K562 (cell line): ENCODE results near the gene NUP153. TPM values are rescaled to one million over a fixed set of nuclear protein-coding genes. Genes with fewer than 3 reads are reported as not detected.

Experiments
- ADNP ChIP-seq: fragments of 200-800 bp; sonication (Bioruptor generic); IDR thresholded peaks from 2 replicates; pipeline ENCODE4 v1.6.1; 2016; ENCODE audit warnings: missing genetic modification characterization, missing compliant biosample characterization
- CSDE1 ChIP-seq, 2 experiments: fragments of 450-650 bp; IDR thresholded peaks; 2 replicates each; pipeline ENCODE4 v1.6.1; 2016; ENCODE audit warnings: mild to moderate bottlenecking in 1 of 2
- FOXA1 ChIP-seq: fragments of 450-650 bp; IDR thresholded peaks from 2 replicates; pipeline ENCODE4 v1.6.1; 2016; ENCODE audit warnings: mild to moderate bottlenecking, borderline replicate concordance
- KLF16 ChIP-seq: IDR thresholded peaks from 2 replicates; pipeline ENCODE4 v1.6.1; 2016; ENCODE audit warnings: antibody characterized with exemption
- NR3C1 ChIP-seq: sonication (generic); formaldehyde crosslinking; IDR thresholded peaks from 2 replicates; pipeline ENCODE4 v1.8.1; 2022; ENCODE audit warnings: missing genetic modification reagents
- OTX1 ChIP-seq: fragments of 450-650 bp; formaldehyde crosslinking; IDR thresholded peaks from 2 replicates; pipeline ENCODE4 v1.4.0; 2022; ENCODE audit warnings: mild to moderate bottlenecking
- RBM39 ChIP-seq: fragments of 200-400 bp; formaldehyde crosslinking; optimal IDR thresholded peaks from 2 replicates; pipeline ENCODE3; 2018; ENCODE audit warnings: low read depth, low read length
- SRSF7 ChIP-seq: fragments of 200-400 bp; formaldehyde crosslinking; optimal IDR thresholded peaks from 2 replicates; pipeline ENCODE3; 2017; ENCODE audit warnings: mild to moderate bottlenecking, low read depth, low read length
- ZNF436 ChIP-seq: fragments of 250-450, 450-650 bp; sonication (Bioruptor Pico); formaldehyde crosslinking; IDR thresholded peaks from 2 replicates; pipeline ENCODE4 v1.7.0; 2020; ENCODE audit warnings: mild to moderate bottlenecking
- ZNF696 ChIP-seq: fragments of 250-450 bp; sonication (Bioruptor Pico); conservative IDR thresholded peaks from 2 replicates; pipeline ENCODE4 v1.4.0; 2020; ENCODE audit warnings: mild to moderate bottlenecking, moderate library complexity
- ZNF785 ChIP-seq: fragments of 250-450 bp; sonication (Bioruptor Pico); IDR thresholded peaks from 2 replicates; pipeline ENCODE4 v1.4.0; 2020; ENCODE audit warnings: mild to moderate bottlenecking
- polyA plus RNA-seq, 8 experiments: library from polyadenylated mRNA; depleted of rRNA in 4 of 8; stranded (reverse) in 5 of 8; unstranded in 3 of 8; fragments of >200 nt; fragmentation: Nextera tagmentation in 2 of 8; fragmentation: Illumina TruSeq in 1 of 8; extraction: Ambion mirVana in 2 of 8; extraction: Trizol in 1 of 8; gene quantifications; 2 replicates each; pipeline versions ENCODE4 v1.2.1 to v1.2.3, GENCODE V29; 2011 to 2014; ENCODE audit warnings: inconsistent platforms in 1 of 8, missing spikeins in 1 of 8
- total RNA-seq, 7 experiments: library from RNA; depleted of rRNA in 6 of 7; stranded (reverse); fragments of >200 nt in 6 of 7; fragmentation: Illumina TruSeq in 2 of 7; extraction: Trizol in 2 of 7; gene quantifications; 2 replicates each; pipeline versions ENCODE4 v1.2.1 to v1.2.3, GENCODE V29; 2011 to 2021; ENCODE audit warnings: low replicate concordance in 1 of 7
- TF ChIP-seq, protein P1 (sequence below): fragments of 250-450 bp; sonication (Bioruptor Pico); IDR thresholded peaks from 2 replicates; pipeline ENCODE4 v1.4.0; 2020
- TF ChIP-seq, protein P2 (sequence below): sonication (generic); formaldehyde crosslinking; IDR thresholded peaks from 2 replicates; pipeline ENCODE4 v1.8.0; 2022; ENCODE audit warnings: missing genetic modification reagents, mild to moderate bottlenecking, moderate library complexity, borderline replicate concordance
- TF ChIP-seq, protein P3 (sequence below): sonication (generic); formaldehyde crosslinking; IDR thresholded peaks from 2 replicates; pipeline ENCODE4 v1.8.1; 2023; ENCODE audit warnings: missing genetic modification reagents, mild to moderate bottlenecking, borderline replicate concordance

NUP153 gene
- total and polyA plus RNA-seq, 9 of the 15 experiments (the other 6 are each of a cell fraction or from before 2014, with no cell fraction given): 21.9 to 110 (median 84.8) TPM

DNA sequence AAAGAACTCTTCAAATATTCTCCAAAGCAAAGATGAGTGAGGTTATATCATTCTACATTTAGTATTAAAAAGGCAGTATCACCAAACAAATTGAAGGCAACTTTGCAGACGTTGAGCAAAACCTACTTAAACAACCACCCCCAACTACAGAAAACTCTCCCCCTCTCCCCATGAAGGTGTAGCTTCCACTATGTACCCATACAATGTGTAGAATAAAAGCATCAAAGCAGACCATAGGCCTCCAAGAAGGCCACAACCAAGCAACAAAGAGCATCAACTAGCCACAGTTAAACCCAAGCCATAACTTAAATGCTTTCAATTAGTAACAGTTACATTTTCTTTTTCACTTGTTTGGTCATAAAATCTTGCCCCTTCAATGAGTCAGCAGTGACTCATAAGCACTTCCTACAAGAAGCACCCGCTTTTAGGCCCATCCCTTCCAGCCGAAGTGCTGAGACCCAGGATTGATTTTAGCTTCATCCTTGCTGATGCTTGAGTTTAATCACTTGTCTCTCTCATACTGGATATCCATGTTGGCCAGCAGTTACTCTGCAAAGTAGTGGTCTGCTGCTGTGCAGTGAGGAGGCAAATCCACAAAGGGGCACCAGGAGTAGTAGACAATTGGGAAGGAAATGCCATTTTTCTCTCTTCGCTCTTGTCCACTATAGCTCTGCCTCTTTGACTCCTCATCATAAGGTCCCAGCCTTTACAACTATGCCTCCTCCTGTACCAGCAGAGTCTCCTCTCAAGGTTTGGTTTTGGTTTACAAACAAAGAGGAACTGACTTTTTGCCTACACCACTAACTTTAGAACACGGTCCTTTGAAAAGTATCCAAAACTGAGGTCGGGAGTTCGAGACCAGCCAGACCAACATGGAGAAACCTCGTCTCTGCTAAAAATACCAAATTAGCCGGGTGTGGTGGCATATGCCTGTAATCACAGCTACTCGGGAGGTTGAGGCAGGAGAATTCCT lies 8.4 kb upstream of the NUP153 start (continued):
- TF ChIP-seq CSDE1 (IDR thresholded peaks at IDR 0.05) (no peak), NR3C1 (CRISPR knock-in tag) (no peak), ADNP (tag) (peak; percentile 71; the same call in 1 of the 2 replicates), ZNF785 (no peak), ZNF436 (CRISPR knock-in tag) (no peak), OTX1 (no peak), KLF16 (no peak), RBM39 (no peak), SRSF7 (no peak), FOXA1 (no peak), ZNF696 (CRISPR knock-in tag) (no peak)
- TF ChIP-seq, protein P1, sequence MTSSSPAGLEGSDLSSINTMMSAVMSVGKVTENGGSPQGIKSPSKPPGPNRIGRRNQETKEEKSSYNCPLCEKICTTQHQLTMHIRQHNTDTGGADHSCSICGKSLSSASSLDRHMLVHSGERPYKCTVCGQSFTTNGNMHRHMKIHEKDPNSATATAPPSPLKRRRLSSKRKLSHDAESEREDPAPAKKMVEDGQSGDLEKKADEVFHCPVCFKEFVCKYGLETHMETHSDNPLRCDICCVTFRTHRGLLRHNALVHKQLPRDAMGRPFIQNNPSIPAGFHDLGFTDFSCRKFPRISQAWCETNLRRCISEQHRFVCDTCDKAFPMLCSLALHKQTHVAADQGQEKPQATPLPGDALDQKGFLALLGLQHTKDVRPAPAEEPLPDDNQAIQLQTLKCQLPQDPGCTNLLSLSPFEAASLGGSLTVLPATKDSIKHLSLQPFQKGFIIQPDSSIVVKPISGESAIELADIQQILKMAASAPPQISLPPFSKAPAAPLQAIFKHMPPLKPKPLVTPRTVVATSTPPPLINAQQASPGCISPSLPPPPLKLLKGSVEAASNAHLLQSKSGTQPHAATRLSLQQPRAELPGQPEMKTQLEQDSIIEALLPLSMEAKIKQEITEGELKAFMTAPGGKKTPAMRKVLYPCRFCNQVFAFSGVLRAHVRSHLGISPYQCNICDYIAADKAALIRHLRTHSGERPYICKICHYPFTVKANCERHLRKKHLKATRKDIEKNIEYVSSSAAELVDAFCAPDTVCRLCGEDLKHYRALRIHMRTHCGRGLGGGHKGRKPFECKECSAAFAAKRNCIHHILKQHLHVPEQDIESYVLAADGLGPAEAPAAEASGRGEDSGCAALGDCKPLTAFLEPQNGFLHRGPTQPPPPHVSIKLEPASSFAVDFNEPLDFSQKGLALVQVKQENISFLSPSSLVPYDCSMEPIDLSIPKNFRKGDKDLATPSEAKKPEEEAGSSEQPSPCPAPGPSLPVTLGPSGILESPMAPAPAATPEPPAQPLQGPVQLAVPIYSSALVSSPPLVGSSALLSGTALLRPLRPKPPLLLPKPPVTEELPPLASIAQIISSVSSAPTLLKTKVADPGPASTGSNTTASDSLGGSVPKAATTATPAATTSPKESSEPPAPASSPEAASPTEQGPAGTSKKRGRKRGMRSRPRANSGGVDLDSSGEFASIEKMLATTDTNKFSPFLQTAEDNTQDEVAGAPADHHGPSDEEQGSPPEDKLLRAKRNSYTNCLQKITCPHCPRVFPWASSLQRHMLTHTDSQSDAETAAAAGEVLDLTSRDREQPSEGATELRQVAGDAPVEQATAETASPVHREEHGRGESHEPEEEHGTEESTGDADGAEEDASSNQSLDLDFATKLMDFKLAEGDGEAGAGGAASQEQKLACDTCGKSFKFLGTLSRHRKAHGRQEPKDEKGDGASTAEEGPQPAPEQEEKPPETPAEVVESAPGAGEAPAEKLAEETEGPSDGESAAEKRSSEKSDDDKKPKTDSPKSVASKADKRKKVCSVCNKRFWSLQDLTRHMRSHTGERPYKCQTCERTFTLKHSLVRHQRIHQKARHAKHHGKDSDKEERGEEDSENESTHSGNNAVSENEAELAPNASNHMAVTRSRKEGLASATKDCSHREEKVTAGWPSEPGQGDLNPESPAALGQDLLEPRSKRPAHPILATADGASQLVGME: no peak
- TF ChIP-seq, protein P2, sequence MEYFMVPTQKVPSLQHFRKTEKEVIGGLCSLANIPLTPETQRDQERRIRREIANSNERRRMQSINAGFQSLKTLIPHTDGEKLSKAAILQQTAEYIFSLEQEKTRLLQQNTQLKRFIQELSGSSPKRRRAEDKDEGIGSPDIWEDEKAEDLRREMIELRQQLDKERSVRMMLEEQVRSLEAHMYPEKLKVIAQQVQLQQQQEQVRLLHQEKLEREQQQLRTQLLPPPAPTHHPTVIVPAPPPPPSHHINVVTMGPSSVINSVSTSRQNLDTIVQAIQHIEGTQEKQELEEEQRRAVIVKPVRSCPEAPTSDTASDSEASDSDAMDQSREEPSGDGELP (CRISPR knock-in tag): no peak
- TF ChIP-seq, protein P3, sequence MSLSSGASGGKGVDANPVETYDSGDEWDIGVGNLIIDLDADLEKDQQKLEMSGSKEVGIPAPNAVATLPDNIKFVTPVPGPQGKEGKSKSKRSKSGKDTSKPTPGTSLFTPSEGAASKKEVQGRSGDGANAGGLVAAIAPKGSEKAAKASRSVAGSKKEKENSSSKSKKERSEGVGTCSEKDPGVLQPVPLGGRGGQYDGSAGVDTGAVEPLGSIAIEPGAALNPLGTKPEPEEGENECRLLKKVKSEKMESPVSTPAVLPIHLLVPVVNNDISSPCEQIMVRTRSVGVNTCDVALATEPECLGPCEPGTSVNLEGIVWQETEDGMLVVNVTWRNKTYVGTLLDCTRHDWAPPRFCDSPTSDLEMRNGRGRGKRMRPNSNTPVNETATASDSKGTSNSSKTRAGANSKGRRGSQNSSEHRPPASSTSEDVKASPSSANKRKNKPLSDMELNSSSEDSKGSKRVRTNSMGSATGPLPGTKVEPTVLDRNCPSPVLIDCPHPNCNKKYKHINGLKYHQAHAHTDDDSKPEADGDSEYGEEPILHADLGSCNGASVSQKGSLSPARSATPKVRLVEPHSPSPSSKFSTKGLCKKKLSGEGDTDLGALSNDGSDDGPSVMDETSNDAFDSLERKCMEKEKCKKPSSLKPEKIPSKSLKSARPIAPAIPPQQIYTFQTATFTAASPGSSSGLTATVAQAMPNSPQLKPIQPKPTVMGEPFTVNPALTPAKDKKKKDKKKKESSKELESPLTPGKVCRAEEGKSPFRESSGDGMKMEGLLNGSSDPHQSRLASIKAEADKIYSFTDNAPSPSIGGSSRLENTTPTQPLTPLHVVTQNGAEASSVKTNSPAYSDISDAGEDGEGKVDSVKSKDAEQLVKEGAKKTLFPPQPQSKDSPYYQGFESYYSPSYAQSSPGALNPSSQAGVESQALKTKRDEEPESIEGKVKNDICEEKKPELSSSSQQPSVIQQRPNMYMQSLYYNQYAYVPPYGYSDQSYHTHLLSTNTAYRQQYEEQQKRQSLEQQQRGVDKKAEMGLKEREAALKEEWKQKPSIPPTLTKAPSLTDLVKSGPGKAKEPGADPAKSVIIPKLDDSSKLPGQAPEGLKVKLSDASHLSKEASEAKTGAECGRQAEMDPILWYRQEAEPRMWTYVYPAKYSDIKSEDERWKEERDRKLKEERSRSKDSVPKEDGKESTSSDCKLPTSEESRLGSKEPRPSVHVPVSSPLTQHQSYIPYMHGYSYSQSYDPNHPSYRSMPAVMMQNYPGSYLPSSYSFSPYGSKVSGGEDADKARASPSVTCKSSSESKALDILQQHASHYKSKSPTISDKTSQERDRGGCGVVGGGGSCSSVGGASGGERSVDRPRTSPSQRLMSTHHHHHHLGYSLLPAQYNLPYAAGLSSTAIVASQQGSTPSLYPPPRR (CRISPR knock-in tag): no peak
